Ovary (tissue), 9 donors: Measurements from ENCODE around the gene STOML3. TPM values are rescaled to one million over a fixed set of nuclear protein-coding genes. Genes with fewer than 3 reads are reported as not detected.

ENCODE experiments used
- DNase-seq, 5 donors: peaks; one replicate each; pipeline ENCODE4 v3.0.0-alpha.2; 2019 to 2020
- H3K27ac ChIP-seq, 2 donors: fragments of 200-600 bp; one replicate each; pipeline versions ENCODE4 v1.5.1 to v1.8.0; 2019 to 2022
- H3K27me3 ChIP-seq: fragments of 200-600 bp; one replicate; pipeline ENCODE4 v1.8.0; 2022
- H3K36me3 ChIP-seq: fragments of 200-600 bp; sonication (generic); one replicate; pipeline ENCODE4 v1.5.1; 2019
- H3K4me1 ChIP-seq: one replicate; pipeline ENCODE4 v1.8.1; 2013; ENCODE audit warnings: mild to moderate bottlenecking, moderate library complexity; ENCODE audit not compliant: insufficient read depth
- H3K4me3 ChIP-seq: fragments of 200-600 bp; sonication (generic); one replicate; pipeline ENCODE4 v1.5.1; 2017
- H3K9me3 ChIP-seq, 2 donors: fragments of 200-600 bp in 1 of 2; sonication (generic) in 1 of 2; one replicate each; pipeline versions ENCODE4 v1.5.1 to v1.8.1; 2013 to 2019; ENCODE audit warnings: mild to moderate bottlenecking in 1 of 2, moderate library complexity in 1 of 2
- CTCF ChIP-seq, 3 donors: fragments of 450-650 bp in 2 of 3; fragments of 200-600 bp in 1 of 3; IDR thresholded peaks; one replicate each; pipeline versions ENCODE4 v1.5.1 to v1.8.0; 2016 to 2022; ENCODE audit warnings: antibody characterized with exemption in 3 of 3, mild to moderate bottlenecking in 1 of 3
- EP300 ChIP-seq: sonication (generic); formaldehyde crosslinking; IDR thresholded peaks from one replicate; pipeline ENCODE4 v1.6.1; 2017; ENCODE audit warnings: antibody characterized with exemption
- POLR2A ChIP-seq: fragments of 450-650 bp; IDR thresholded peaks from one replicate; pipeline ENCODE4 v1.6.1; 2017; ENCODE audit warnings: antibody characterized with exemption, mild to moderate bottlenecking, moderate library complexity
- WGBS, 3 donors: extraction: QIAGEN DNeasy Blood & Tissue Kit in 1 of 3; methylation state at CpG; one replicate each; pipeline versions ENCODE4 v1.1.5 to v1.1.7; 2013 to 2017; 5-methylcytosine and 5-hydroxymethylcytosine counted together
- intact Hi-C, 4 donors: fragments of 100-400 bp; cut with DNase I; formaldehyde crosslinking; loops; one replicate each; pipeline versions ENCODE4 v1.11.0 to v1.15.1; 2022 to 2023
- polyA plus RNA-seq, 2 donors: library from polyadenylated mRNA; stranded (reverse); fragments of 200-250 nt in 1 of 2; fragments of 350-450 nt in 1 of 2; fragmentation: Illumina TruSeq in 1 of 2; extraction: RNeasy Lipid Tissue Mini Kit (QIAGEN cat#74804) in 1 of 2; gene quantifications; one replicate each; pipeline ENCODE4 v1.2.3, GENCODE V29; 2013 to 2014
- total RNA-seq, 7 donors: library from RNA; depleted of rRNA in 2 of 7; stranded (reverse); fragments of >200 nt in 2 of 7; fragmentation: NEBNext Ultra II Directional in 3 of 7; extraction: Animal tissue kit (Norgen Biotek cat#: 25700) in 3 of 7; gene quantifications; one replicate each; pipeline versions ENCODE4 v1.1.0 to v1.2.4, GENCODE V29; 2016 to 2023
- donor health status: DM: no; HTN: no; CAD: no; lungs with moderate emphysema.
- donor health status: DM: no; HTN: no; CAD: no.
- donor health status: Bipolar disorder and iron deficiency.
- donor health status: DM: yes; HTN: yes; CAD: no.
- donor health status: DM: no; HTN: no; CAD: no.
- donor health status: DM: yes; HTN: yes; CAD: no.

STOML3 gene
- total and polyA plus RNA-seq, 9 donors: 0.12 to 8.6 (median 0.50) TPM; not detected in 4

GRCh38 chr13:39023316-39023715 lies 32.7 kb upstream of the STOML3 start:
- TF ChIP-seq CTCF (IDR thresholded peaks at IDR 0.05) (no peak), POLR2A (no peak), EP300 (no peak)
- Histone ChIP-seq H3K36me3 (no peaks in the 10 kb centered on the region), H3K4me3 (no peak overlapping the region), H3K27me3 (no peaks in the 10 kb centered on the region), H3K4me1 (no peaks in the 10 kb centered on the region), H3K27ac (no peak overlapping the region), H3K9me3 (no peaks in the 10 kb centered on the region)
- DNase-seq: no peak
- intact Hi-C loops: no loop called here
- WGBS, 3 donors: 21 to 45% (median 42%) methylated on average over 2 of the region's 2 CpGs

- no peak overlapping the region for H3K27ac ChIP-seq
- H3K9me3 ChIP-seq: no peaks in the 10 kb centered on the region
- WGBS, 3 donors: 85 to 90% (median 87%) methylated on average over 4 of the region's 4 CpGs
- H3K27me3 ChIP-seq: no peaks in the 10 kb centered on the region
- no peaks in the 10 kb centered on the region for H3K36me3 ChIP-seq
- TF ChIP-seq POLR2A (no peak), EP300 (no peak), CTCF (IDR thresholded peaks at IDR 0.05) (no peak)
- no peak for DNase-seq
- no peak overlapping the region for H3K4me3 ChIP-seq
- H3K4me1 ChIP-seq: no peaks in the 10 kb centered on the region
- intact Hi-C loops: no loop called here
Measured at GRCh38 chr13:39020853-39021462, 30.3 kb upstream of the STOML3 start.

- Histone ChIP-seq H3K4me3 (no peak overlapping the region), H3K36me3 (no peaks in the 10 kb centered on the region), H3K27ac (no peak overlapping the region), H3K4me1 (no peaks in the 10 kb centered on the region), H3K9me3 (no peaks in the 10 kb centered on the region), H3K27me3 (no peaks in the 10 kb centered on the region)
- TF ChIP-seq POLR2A: no peak
- no peak for TF ChIP-seq CTCF (IDR thresholded peaks at IDR 0.05)
- TF ChIP-seq EP300: no peak
- no peak for DNase-seq
- WGBS, 3 donors: 6 to 13% (median 9%) methylated on average over 2 of the region's 2 CpGs
- intact Hi-C loops: no loop called here
Measured at GRCh38 chr13:39016787-39017186, 26.2 kb upstream of the STOML3 start.

- Histone ChIP-seq H3K9me3 (no peaks in the 10 kb centered on the region), H3K4me3 (no peak overlapping the region), H3K27ac (no peak overlapping the region), H3K27me3 (no peaks in the 10 kb centered on the region), H3K4me1 (no peaks in the 10 kb centered on the region), H3K36me3 (no peaks in the 10 kb centered on the region)
- 72 to 84% (median 73%) methylated on average over 1 of the region's 1 CpG for WGBS, 3 donors
- no peak for DNase-seq
- TF ChIP-seq EP300 (no peak), POLR2A (no peak), CTCF (IDR thresholded peaks at IDR 0.05) (no peak)
- intact Hi-C loops: no loop called here
Measured at GRCh38 chr13:39016087-39016486, 25.5 kb upstream of the STOML3 start.
